H1 (cell line): ENCODE results near the gene MSI2. TPM values are rescaled to one million over a fixed set of nuclear protein-coding genes. Genes with fewer than 3 reads are reported as not detected.

Experiments used
- CTCF ChIA-PET: fragments of 300-600 bp; sonication (Branson Sonifier 250); formaldehyde crosslinking; loops from one replicate; lab custom pipeline; 2021; ENCODE audit not compliant: partially characterized antibody; lab: Charles Lee
- POLR2A ChIA-PET: fragments of 300-600 bp; sonication (Branson Sonifier 250); formaldehyde crosslinking; loops from one replicate; lab custom pipeline; 2021; ENCODE audit warnings: inconsistent platforms; ENCODE audit not compliant: partially characterized antibody; lab: Charles Lee
- DNase-seq, 2 experiments: peaks; one replicate each; pipeline versions ENCODE4 v3.0.0 to v3.0.0-alpha.2; 2010 to 2022; ENCODE audit warnings: low spot score in 2 of 2, low read depth in 1 of 2, mixed read lengths in 1 of 2
- FAIRE-seq: peaks from 2 replicates; lab custom pipeline; 2011; peaks lifted over from hg19 to GRCh38; lab: Jason Lieb, UNC
- H2AFZ ChIP-seq: 2 replicates; pipeline ENCODE4 v1.8.1; 2012; ENCODE audit warnings: low read length, inconsistent platforms
- H2AK5ac ChIP-seq: 2 replicates; pipeline ENCODE4 v1.6.1; 2013; ENCODE audit warnings: low read depth, low read length
- H2BK120ac ChIP-seq: replicated peaks from 2 replicates; pipeline ENCODE3; 2013; ENCODE audit warnings: low read depth, low read length, inconsistent platforms
- H2BK12ac ChIP-seq: 2 replicates; pipeline ENCODE4 v1.6.1; 2013; ENCODE audit warnings: low read depth, low read length
- H2BK15ac ChIP-seq: 2 replicates; pipeline ENCODE4 v1.6.1; 2013; ENCODE audit warnings: low read length
- H2BK20ac ChIP-seq: 2 replicates; pipeline ENCODE4 v1.6.1; 2013; ENCODE audit warnings: low read length
- H2BK5ac ChIP-seq: 2 replicates; pipeline ENCODE4 v1.6.1; 2013; ENCODE audit warnings: low read depth, low read length
- H3K14ac ChIP-seq: 2 replicates; pipeline ENCODE4 v1.6.1; 2013; ENCODE audit warnings: inconsistent platforms; ENCODE audit not compliant: insufficient read length
- H3K18ac ChIP-seq: 2 replicates; pipeline ENCODE4 v1.6.1; 2013; ENCODE audit warnings: low read length; ENCODE audit errors: extremely low read depth
- H3K23ac ChIP-seq: 2 replicates; pipeline ENCODE4 v1.6.1; 2013; ENCODE audit warnings: inconsistent platforms; ENCODE audit not compliant: insufficient read length
- H3K23me2 ChIP-seq: 2 replicates; pipeline ENCODE4 v1.6.1; 2013; ENCODE audit warnings: low read depth, low read length
- H3K27ac ChIP-seq: 2 replicates; pipeline ENCODE4 v1.6.1; 2011; ENCODE audit warnings: low read depth, low read length, inconsistent platforms
- H3K27me3 ChIP-seq, 4 experiments: replicated peaks in 1 of 4; 1 replicate in 1 of 4; 2 replicates in 3 of 4; pipeline versions ENCODE4 v1.6.1 to v1.8.1; 2011 to 2013; ENCODE audit warnings: low read length in 3 of 4, mild to moderate bottlenecking in 3 of 4, inconsistent platforms in 2 of 4, mixed read lengths in 2 of 4, moderate library complexity in 1 of 4; ENCODE audit not compliant: control insufficient read depth in 3 of 4, insufficient read depth in 3 of 4; ENCODE audit errors: extremely low read depth in 1 of 4
- H3K36me3 ChIP-seq, 4 experiments: 2 replicates each; pipeline versions ENCODE4 v1.6.1 to v1.8.1; 2011 to 2013; ENCODE audit warnings: mild to moderate bottlenecking in 4 of 4, low read length in 3 of 4, moderate library complexity in 2 of 4, control low read depth in 1 of 4, inconsistent platforms in 1 of 4; ENCODE audit not compliant: insufficient read depth in 4 of 4, control insufficient read depth in 2 of 4
- H3K4ac ChIP-seq: replicated peaks from 2 replicates; pipeline ENCODE3; 2013; ENCODE audit warnings: low read length, low read depth, mixed read lengths, inconsistent platforms; ENCODE audit not compliant: insufficient read length
- H3K4me1 ChIP-seq, 4 experiments: replicated peaks in 1 of 4; 1 replicate in 1 of 4; 2 replicates in 3 of 4; pipeline versions ENCODE4 v1.6.1 to v1.8.1; 2011 to 2013; ENCODE audit warnings: low read length in 3 of 4, inconsistent platforms in 2 of 4, mixed read lengths in 1 of 4; ENCODE audit not compliant: insufficient read depth in 4 of 4, control insufficient read depth in 3 of 4
- H3K4me2 ChIP-seq, 2 experiments: 2 replicates each; pipeline versions ENCODE4 v1.6.1 to v1.8.1; 2011 to 2013; ENCODE audit warnings: low read depth in 2 of 2, low read length in 2 of 2, control low read depth in 1 of 2, inconsistent platforms in 1 of 2, mild to moderate bottlenecking in 1 of 2; ENCODE audit not compliant: insufficient read depth in 1 of 2
- H3K4me3 ChIP-seq, 4 experiments: fragments of 200-600, 300-600 bp in 1 of 4; sonication (generic), shearing (Covaris generic), sonication (Bioruptor Twin) in 1 of 4; 2 replicates each; pipeline versions ENCODE4 v1.5.1 to v1.8.1; 2011 to 2016; ENCODE audit warnings: low read length in 4 of 4, low read depth in 3 of 4, control low read depth in 2 of 4, inconsistent platforms in 2 of 4, mild to moderate bottlenecking in 2 of 4, mixed read lengths in 1 of 4, moderate library complexity in 1 of 4; ENCODE audit not compliant: insufficient read depth in 2 of 4; ENCODE audit errors: extremely low read depth in 1 of 4
- H3K56ac ChIP-seq: replicated peaks from 2 replicates; pipeline ENCODE3; 2013; ENCODE audit warnings: low read depth, mild to moderate bottlenecking, mixed read lengths, low read length, inconsistent platforms; ENCODE audit not compliant: insufficient read length
- H3K79me1 ChIP-seq: 2 replicates; pipeline ENCODE4 v1.6.1; 2013; ENCODE audit warnings: low read depth, low read length, control low read depth
- H3K79me2 ChIP-seq, 2 experiments: 2 replicates each; pipeline versions ENCODE4 v1.6.1 to v1.8.1; 2012 to 2013; ENCODE audit warnings: low read length in 2 of 2, mild to moderate bottlenecking in 2 of 2, inconsistent platforms in 1 of 2; ENCODE audit not compliant: insufficient read depth in 2 of 2, control insufficient read depth in 1 of 2
- H3K9ac ChIP-seq, 4 experiments: replicated peaks in 1 of 4; 1 replicate in 1 of 4; 2 replicates in 3 of 4; pipeline versions ENCODE4 v1.6.1 to v1.8.1; 2011 to 2013; ENCODE audit warnings: low read depth in 3 of 4, low read length in 3 of 4, control low read depth in 2 of 4, mild to moderate bottlenecking in 2 of 4, moderate library complexity in 2 of 4, inconsistent platforms in 1 of 4; ENCODE audit errors: extremely low read depth in 1 of 4
- H3K9me3 ChIP-seq, 2 experiments: 2 replicates each; pipeline versions ENCODE4 v1.6.1 to v1.8.1; 2012 to 2013; ENCODE audit warnings: mild to moderate bottlenecking in 2 of 2, moderate library complexity in 2 of 2, control low read depth in 1 of 2, inconsistent platforms in 1 of 2, low read depth in 1 of 2, low read length in 1 of 2, mixed read lengths in 1 of 2; ENCODE audit not compliant: insufficient read depth in 2 of 2
- H4K20me1 ChIP-seq, 2 experiments: replicated peaks in 1 of 2; 2 replicates each; pipeline versions ENCODE3 to v1.8.1; 2011 to 2013; ENCODE audit warnings: inconsistent platforms in 2 of 2, low read length in 2 of 2, mild to moderate bottlenecking in 1 of 2; ENCODE audit not compliant: insufficient read depth in 2 of 2, control insufficient read depth in 1 of 2
- H4K5ac ChIP-seq: 2 replicates; pipeline ENCODE4 v1.6.1; 2013; ENCODE audit warnings: low read length, low read depth, mixed read lengths, inconsistent platforms; ENCODE audit not compliant: insufficient read length
- H4K8ac ChIP-seq: 2 replicates; pipeline ENCODE4 v1.8.0; 2013; ENCODE audit warnings: mild to moderate bottlenecking, moderate library complexity, low read length, inconsistent platforms; ENCODE audit not compliant: insufficient read depth; ENCODE audit errors: extremely low read depth
- H4K91ac ChIP-seq: replicated peaks from 2 replicates; pipeline ENCODE3; 2013; ENCODE audit warnings: low read length, mixed read lengths, inconsistent platforms; ENCODE audit not compliant: insufficient read length
- CREB1 ChIP-seq: IDR thresholded peaks from 2 replicates; pipeline ENCODE4 v1.6.1; 2012; ENCODE audit warnings: inconsistent platforms
- POLR2AphosphoS5 ChIP-seq: IDR thresholded peaks from 2 replicates; pipeline ENCODE4 v1.6.1; 2011; ENCODE audit warnings: low read depth, low read length
- WGBS, 2 experiments: shearing (Covaris generic) in 1 of 2; methylation state at CpG; one replicate each; pipeline versions ENCODE4 v1.1.6 to v1.1.7; 2013 to 2015; ENCODE audit warnings: low lambda C conversion rate in 2 of 2, mixed read lengths in 2 of 2, inconsistent platforms in 1 of 2, low coverage in 1 of 2, missing lambda C conversion rate in 1 of 2; ENCODE audit not compliant: insufficient replicate concordance in 2 of 2, insufficient coverage in 1 of 2, insufficient read length in 1 of 2; ENCODE audit errors: extremely low coverage in 1 of 2, missing lambda C conversion rate in 1 of 2; 5-methylcytosine and 5-hydroxymethylcytosine counted together
- polyA plus RNA-seq, 7 experiments: library from polyadenylated mRNA; depleted of rRNA in 3 of 7; stranded (reverse) in 5 of 7; unstranded in 2 of 7; fragments of >200 nt in 5 of 7; fragments of 200-250 nt in 2 of 7; gene quantifications; 1 replicate in 5 of 7; 2 replicates in 1 of 7; 4 replicates in 1 of 7; pipeline versions ENCODE4 v1.2.1 to v1.2.3, GENCODE V29; 2011 to 2013; ENCODE audit warnings: missing spikeins in 2 of 7, mixed read lengths in 2 of 7
- total RNA-seq: library from RNA; stranded (reverse); fragmentation: NEBNext Ultra II Directional; extraction: Animal tissue kit (Norgen Biotek cat#: 25700); gene quantifications from 2 replicates; pipeline ENCODE4 v1.2.1, GENCODE V29; 2021

MSI2 gene
- total and polyA plus RNA-seq, 2 of the 8 experiments (the other 6 are each of a cell fraction or from before 2014, with no cell fraction given) = 36.7 to 80.6 TPM

GRCh38 chr17:57350266-57350665 is 93.9 kb downstream of the MSI2 start:
- Histone ChIP-seq H2AFZ (no peak overlapping the region), H2BK15ac (no peak overlapping the region), H3K79me1 (peaks cover 13% of the 10 kb centered on the region), H3K18ac (no peak overlapping the region), H3K4me1 (peaks cover 0 to 2% (median 0%) of the 10 kb centered on the region in 4 experiments; a peak in 1 of 7 replicates), H4K5ac (no peak overlapping the region), H2BK12ac (no peak overlapping the region), H3K4me2 (no peak overlapping the region), H3K56ac (no peak overlapping the region), H3K27ac (no peak overlapping the region), H3K4ac (no peak overlapping the region), H3K9ac (no peak overlapping the region), H2AK5ac (no peak overlapping the region), H3K27me3 (no peaks in the 10 kb centered on the region), H3K23me2 (no peaks in the 10 kb centered on the region; the same call in 1 of the 2 replicates), H3K14ac (no peak overlapping the region), H3K36me3 (peaks cover 4 to 16% (median 11%) of the 10 kb centered on the region in 4 experiments; a peak in 5 of 8 replicates), H2BK120ac (no peak overlapping the region), H3K4me3 (no peak overlapping the region), H4K8ac (no peak overlapping the region), H3K79me2 (peaks cover 3 to 48% of the 10 kb centered on the region in 2 experiments; a peak in 3 of 4 replicates), H3K9me3 (no peaks in the 10 kb centered on the region), H4K91ac (no peak overlapping the region), H2BK20ac (no peak overlapping the region), H3K23ac (no peak overlapping the region), H4K20me1 (peaks cover 1 to 2% of the 10 kb centered on the region in 2 experiments), H2BK5ac (no peak overlapping the region)
- ChIA-PET CTCF (interaction anchor here (3.6 kb wide), 1 partner anchor 107 kb away, joined by 13 read pairs; no protein-coding TSS in a partner anchor), POLR2A (no interaction called here)
- TF ChIP-seq CREB1 (no peak), POLR2AphosphoS5 (0 out of 2 replicates have a peak, but pooled peaks have one; percentile 20)
- no peak for FAIRE-seq
- 93% methylated on average over 6 of the region's 6 CpGs; no CpG with 5 or more reads in 1 of the 2 experiments for WGBS, 2 experiments
- no peak for DNase-seq
